ENCODE results near the gene FGGY.

The FGGY gene

GRCh38 chr1:59743324-59744091, 446.6 kb downstream of the FGGY start:
- Histone ChIP-seq H3K27ac (ENCODE audit: insufficient read depth in 1 of 2, low read depth in 1 of 2, low read length in 2 of 2, poor library complexity in 1 of 2, severe bottlenecking in 2 of 2) (no peak overlapping the region), H3K36me3 (ENCODE audit: control insufficient read depth in 4 of 4, insufficient read depth in 4 of 4, low read length in 3 of 4) (no peaks in the 10 kb centered on the region), H3K4me1 (ENCODE audit: control extremely low read depth in 1 of 4, control insufficient read depth in 4 of 4, insufficient read depth in 4 of 4, low read length in 3 of 4) (peaks cover 4 to 14% (median 11%) of the 10 kb centered on the region in 4 experiments), H3K4me3 (ENCODE audit: control insufficient read depth in 1 of 7, extremely low read depth in 1 of 7, insufficient read depth in 4 of 7, low read depth in 2 of 7, low read length in 6 of 7) (no peak overlapping the region), H3K27me3 (replicated peaks in 2 of 5; ENCODE audit: control insufficient read depth in 4 of 5, insufficient read depth in 5 of 5, low read length in 4 of 5) (no peaks in the 10 kb centered on the region), H3K9me3 (ENCODE audit: control extremely low read depth in 1 of 5, control insufficient read depth in 4 of 5, insufficient read depth in 2 of 5, low read depth in 1 of 5, low read length in 4 of 5) (no peaks in the 10 kb centered on the region)
- ChIA-PET CTCF (interaction anchor here (1.5 kb wide), 1 partner anchor 16 kb away, joined by 4 read pairs; no protein-coding TSS in a partner anchor), POLR2A (no interaction called here)
- DNase-seq = peak in 2 of 3 donors; percentile 54 to 75
- 40% methylated on average over 1 of the region's 3 CpGs for WGBS (ENCODE audit: insufficient coverage)

GRCh38 chr1:59747420-59748024, 450.6 kb downstream of the FGGY start:
- ChIA-PET CTCF (interaction anchor here (0.8 to 1.6 kb wide), 3 partner anchors 8 to 12 kb away, joined by 3 to 6 read pairs (median 5); no protein-coding TSS in a partner anchor), POLR2A (no interaction called here)
- no peak for DNase-seq
- Histone ChIP-seq H3K4me1 (ENCODE audit: control extremely low read depth in 1 of 4, control insufficient read depth in 4 of 4, insufficient read depth in 4 of 4, low read length in 3 of 4) (peaks cover 4 to 14% (median 11%) of the 10 kb centered on the region in 4 experiments), H3K27ac (ENCODE audit: insufficient read depth in 1 of 2, low read depth in 1 of 2, low read length in 2 of 2, poor library complexity in 1 of 2, severe bottlenecking in 2 of 2) (no peak overlapping the region), H3K36me3 (ENCODE audit: control insufficient read depth in 4 of 4, insufficient read depth in 4 of 4, low read length in 3 of 4) (no peaks in the 10 kb centered on the region), H3K4me3 (ENCODE audit: control insufficient read depth in 1 of 7, extremely low read depth in 1 of 7, insufficient read depth in 4 of 7, low read depth in 2 of 7, low read length in 6 of 7) (no peak overlapping the region), H3K9me3 (ENCODE audit: control extremely low read depth in 1 of 5, control insufficient read depth in 4 of 5, insufficient read depth in 2 of 5, low read depth in 1 of 5, low read length in 4 of 5) (no peaks in the 10 kb centered on the region), H3K27me3 (replicated peaks in 2 of 5; ENCODE audit: control insufficient read depth in 4 of 5, insufficient read depth in 5 of 5, low read length in 4 of 5) (no peaks in the 10 kb centered on the region)
- 73% methylated on average over 2 of the region's 2 CpGs for WGBS (ENCODE audit: insufficient coverage)

GRCh38 chr1:59748123-59748522, 451.2 kb downstream of the FGGY start:
- H3K27me3 ChIP-seq (replicated peaks in 2 of 5; ENCODE audit: control insufficient read depth in 4 of 5, insufficient read depth in 5 of 5, low read length in 4 of 5) = no peaks in the 10 kb centered on the region
- no CpG with 5 or more reads among the region's 1 CpG for WGBS (ENCODE audit: insufficient coverage)
- no peaks in the 10 kb centered on the region for H3K36me3 ChIP-seq (ENCODE audit: control insufficient read depth in 4 of 4, insufficient read depth in 4 of 4, low read length in 3 of 4)
- H3K4me1 ChIP-seq (ENCODE audit: control extremely low read depth in 1 of 4, control insufficient read depth in 4 of 4, insufficient read depth in 4 of 4, low read length in 3 of 4) = peaks cover 4 to 10% (median 10%) of the 10 kb centered on the region in 4 experiments
- H3K4me3 ChIP-seq (ENCODE audit: control insufficient read depth in 1 of 7, extremely low read depth in 1 of 7, insufficient read depth in 4 of 7, low read depth in 2 of 7, low read length in 6 of 7) = no peak overlapping the region
- ChIA-PET CTCF (interaction anchor here (0.8 to 1.6 kb wide), 3 partner anchors 8 to 11 kb away, joined by 3 to 6 read pairs (median 5); no protein-coding TSS in a partner anchor), POLR2A (no interaction called here)
- H3K9me3 ChIP-seq (ENCODE audit: control extremely low read depth in 1 of 5, control insufficient read depth in 4 of 5, insufficient read depth in 2 of 5, low read depth in 1 of 5, low read length in 4 of 5) = no peaks in the 10 kb centered on the region
- H3K27ac ChIP-seq (ENCODE audit: insufficient read depth in 1 of 2, low read depth in 1 of 2, low read length in 2 of 2, poor library complexity in 1 of 2, severe bottlenecking in 2 of 2) = no peak overlapping the region
- DNase-seq = no peak

GRCh38 chr1:59750328-59751003, 453.6 kb downstream of the FGGY start:
- H3K4me1 ChIP-seq (ENCODE audit: control extremely low read depth in 1 of 4, control insufficient read depth in 4 of 4, insufficient read depth in 4 of 4, low read length in 3 of 4) = no peaks in the 10 kb centered on the region
- ChIA-PET POLR2A (no interaction called here), CTCF (interaction anchor here (1.1 to 1.2 kb wide), 2 partner anchors 9 to 51 kb away, joined by 3 to 4 read pairs; no protein-coding TSS in a partner anchor)
- H3K4me3 ChIP-seq (ENCODE audit: control insufficient read depth in 1 of 7, extremely low read depth in 1 of 7, insufficient read depth in 4 of 7, low read depth in 2 of 7, low read length in 6 of 7) = no peak overlapping the region
- H3K9me3 ChIP-seq (ENCODE audit: control extremely low read depth in 1 of 5, control insufficient read depth in 4 of 5, insufficient read depth in 2 of 5, low read depth in 1 of 5, low read length in 4 of 5) = no peaks in the 10 kb centered on the region
- H3K27ac ChIP-seq (ENCODE audit: insufficient read depth in 1 of 2, low read depth in 1 of 2, low read length in 2 of 2, poor library complexity in 1 of 2, severe bottlenecking in 2 of 2) = no peak overlapping the region
- H3K27me3 ChIP-seq (replicated peaks in 2 of 5; ENCODE audit: control insufficient read depth in 4 of 5, insufficient read depth in 5 of 5, low read length in 4 of 5) = no peaks in the 10 kb centered on the region
- WGBS (ENCODE audit: insufficient coverage) = 73% methylated on average over 4 of the region's 4 CpGs
- DNase-seq = peak in 2 of 3 donors; percentile 14 to 51
- no peaks in the 10 kb centered on the region for H3K36me3 ChIP-seq (ENCODE audit: control insufficient read depth in 4 of 4, insufficient read depth in 4 of 4, low read length in 3 of 4)

GRCh38 chr1:59751004-59751395, 454.1 kb downstream of the FGGY start:
- Histone ChIP-seq H3K4me1 (ENCODE audit: control extremely low read depth in 1 of 4, control insufficient read depth in 4 of 4, insufficient read depth in 4 of 4, low read length in 3 of 4) (no peaks in the 10 kb centered on the region), H3K36me3 (ENCODE audit: control insufficient read depth in 4 of 4, insufficient read depth in 4 of 4, low read length in 3 of 4) (no peaks in the 10 kb centered on the region), H3K27me3 (replicated peaks in 2 of 5; ENCODE audit: control insufficient read depth in 4 of 5, insufficient read depth in 5 of 5, low read length in 4 of 5) (no peaks in the 10 kb centered on the region), H3K9me3 (ENCODE audit: control extremely low read depth in 1 of 5, control insufficient read depth in 4 of 5, insufficient read depth in 2 of 5, low read depth in 1 of 5, low read length in 4 of 5) (no peaks in the 10 kb centered on the region), H3K4me3 (ENCODE audit: control insufficient read depth in 1 of 7, extremely low read depth in 1 of 7, insufficient read depth in 4 of 7, low read depth in 2 of 7, low read length in 6 of 7) (no peak overlapping the region), H3K27ac (ENCODE audit: insufficient read depth in 1 of 2, low read depth in 1 of 2, low read length in 2 of 2, poor library complexity in 1 of 2, severe bottlenecking in 2 of 2) (no peak overlapping the region)
- POLR2A ChIA-PET = no interaction called here
- WGBS (ENCODE audit: insufficient coverage) = no CpG with 5 or more reads among the region's 2 CpGs
- CTCF ChIA-PET = interaction anchor here (1.2 to 1.4 kb wide), 2 partner anchors 8 to 11 kb away, joined by 4 read pairs; no protein-coding TSS in a partner anchor
- DNase-seq = no peak

GRCh38 chr1:59751801-59752200, 454.9 kb downstream of the FGGY start:
- H3K4me3 ChIP-seq (ENCODE audit: control insufficient read depth in 1 of 7, extremely low read depth in 1 of 7, insufficient read depth in 4 of 7, low read depth in 2 of 7, low read length in 6 of 7) = no peak overlapping the region
- ChIA-PET CTCF (interaction anchor here (1.4 kb wide), 1 partner anchor 12 kb away, joined by 4 read pairs; no protein-coding TSS in a partner anchor), POLR2A (no interaction called here)
- no peak for DNase-seq
- H3K27ac ChIP-seq (ENCODE audit: insufficient read depth in 1 of 2, low read depth in 1 of 2, low read length in 2 of 2, poor library complexity in 1 of 2, severe bottlenecking in 2 of 2) = no peak overlapping the region
- H3K36me3 ChIP-seq (ENCODE audit: control insufficient read depth in 4 of 4, insufficient read depth in 4 of 4, low read length in 3 of 4) = no peaks in the 10 kb centered on the region
- no CpG with 5 or more reads among the region's 2 CpGs for WGBS (ENCODE audit: insufficient coverage)
- no peaks in the 10 kb centered on the region for H3K4me1 ChIP-seq (ENCODE audit: control extremely low read depth in 1 of 4, control insufficient read depth in 4 of 4, insufficient read depth in 4 of 4, low read length in 3 of 4)
- H3K9me3 ChIP-seq (ENCODE audit: control extremely low read depth in 1 of 5, control insufficient read depth in 4 of 5, insufficient read depth in 2 of 5, low read depth in 1 of 5, low read length in 4 of 5) = no peaks in the 10 kb centered on the region
- no peaks in the 10 kb centered on the region for H3K27me3 ChIP-seq (replicated peaks in 2 of 5; ENCODE audit: control insufficient read depth in 4 of 5, insufficient read depth in 5 of 5, low read length in 4 of 5)
